A549 treated with ZK216348 at 1 μM for 4 hours (cell line): ENCODE results near the gene ACKR3. TPM values are rescaled to one million over a fixed set of nuclear protein-coding genes. Genes with fewer than 3 reads are reported as not detected.

Source experiments
- total RNA-seq: library from RNA; stranded (reverse); fragments of 200-300 nt; extraction: Qiagen RNA extraction; gene quantifications from 5 replicates; pipeline ENCODE4 v1.2.3, GENCODE V29; 2022; ENCODE audit warnings: low read depth

Gene ACKR3
- 12.0 to 26.8 TPM (median 19.4 TPM) in 5 replicates for total RNA-seq

DNA sequence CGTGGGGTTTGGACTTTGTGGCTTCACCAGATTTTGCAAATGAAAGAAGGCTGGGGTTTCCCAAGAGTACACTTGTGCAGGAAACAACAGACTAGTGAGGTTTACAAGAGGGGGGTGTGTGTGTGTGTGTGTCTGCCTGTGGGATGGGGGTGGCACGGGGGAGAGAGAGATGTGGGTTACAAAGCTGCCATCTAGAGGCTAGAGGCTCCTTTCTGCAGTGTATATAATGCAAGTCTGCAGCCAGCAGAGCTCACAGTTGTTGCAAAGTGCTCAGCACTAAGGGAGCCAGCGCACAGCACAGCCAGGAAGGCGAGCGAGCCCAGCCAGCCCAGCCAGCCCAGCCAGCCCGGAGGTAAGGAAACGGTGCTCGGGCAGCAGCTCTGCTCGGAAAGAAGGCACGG lies at the start of gene ACKR3:
Gene ACKR3 (plus strand): TSS at position 253 of the 401 bp plus-strand sequence. CDS start 10,641 bp downstream, outside the sequence.

